ENCODE measurements around the gene STAT3. TPM values are rescaled to one million over a fixed set of nuclear protein-coding genes. Genes with fewer than 3 reads are reported as not detected.
A peak's percentile ranks its signal among the peaks of the same experiment; 100 is the strongest.

STAT3 gene
- total and polyA plus RNA-seq, 2 of the 13 experiments (the other 11 are each of a cell fraction or from before 2014, with no cell fraction given): 61.8 to 62.4 TPM

GRCh38 chr17:42288803-42289610 lies 99.2 kb downstream of the STAT3 start (continued):
- TF ChIP-seq ZNF710 (CRISPR knock-in tag; IDR thresholded peaks at IDR 0.05; ENCODE audit: borderline replicate concordance) (no peak), PLRG1 (conservative IDR thresholded peaks at IDR 0.05) (no peak), ARID4A (CRISPR knock-in tag; IDR thresholded peaks at IDR 0.05; ENCODE audit: borderline replicate concordance) (0 out of 2 replicates have a peak, but pooled peaks have one; percentile 42), ZFX (CRISPR knock-in tag; IDR thresholded peaks at IDR 0.05; ENCODE audit: low read depth) (peak; percentile 40), ZBED4 (CRISPR knock-in tag; IDR thresholded peaks at IDR 0.05; ENCODE audit: borderline replicate concordance) (no peak), ZNF274 (CRISPR knock-in tag; IDR thresholded peaks at IDR 0.05) (no peak), KAT2B (IDR thresholded peaks at IDR 0.05; ENCODE audit: borderline replicate concordance, low read depth, low read length) (no peak), ZNF234 (CRISPR knock-in tag; conservative IDR thresholded peaks at IDR 0.05) (0 out of 2 replicates have a peak, but pooled peaks have one; percentile 11), GLMP (CRISPR knock-in tag; IDR thresholded peaks at IDR 0.05; ENCODE audit: borderline replicate concordance) (no peak), POGK (CRISPR knock-in tag; conservative IDR thresholded peaks at IDR 0.05) (no peak), ZNF704 (CRISPR knock-in tag; IDR thresholded peaks at IDR 0.05; ENCODE audit: borderline replicate concordance) (0 out of 2 replicates have a peak, but pooled peaks have one; percentile 5), SMARCE1 (IDR thresholded peaks at IDR 0.05; ENCODE audit: borderline replicate concordance) (no peak)
